CD4-positive, alpha-beta T cell treated with Interleukin-17A for 4 hours (primary cell): ENCODE data around the gene USP8.
"Not testable (repeated sequence)": the region's sequence is repeated elsewhere in the genome, so short reads cannot be mapped to it uniquely, and the experiment has no call there.

Source experiments
- DNase-seq: peaks from one replicate; pipeline ENCODE4 v3.0.0-alpha.2; 2020; ENCODE audit warnings: mixed read lengths

USP8 gene

GRCh38 chr15:50452927-50453326 is 28.7 kb downstream of the USP8 start:
- no peak for DNase-seq

- no peak for DNase-seq
Measured at GRCh38 chr15:50458348-50459112, 34.3 kb downstream of the USP8 start.

GRCh38 chr15:50463423-50464358 is 39.5 kb downstream of the USP8 start:
- DNase-seq, result no peak

- no peak for DNase-seq
Measured at GRCh38 chr15:50471072-50471471, 46.9 kb downstream of the USP8 start.

- DNase-seq, result no peak
Measured at GRCh38 chr15:50476143-50476542, 51.9 kb downstream of the USP8 start.

- DNase-seq, result no peak
Measured at GRCh38 chr15:50484781-50485180, 60.6 kb downstream of the USP8 start.

GRCh38 chr15:50485389-50485788 is 61.2 kb downstream of the USP8 start:
- no peak for DNase-seq

GRCh38 chr15:50487287-50487686 is 63.1 kb downstream of the USP8 start:
- no peak for DNase-seq

GRCh38 chr15:50493625-50494024 is 69.4 kb downstream of the USP8 start:
- DNase-seq, result no peak

- DNase-seq, result not testable (repeated sequence)
Measured at GRCh38 chr15:50494547-50494946, 70.3 kb downstream of the USP8 start.

GRCh38 chr15:50496692-50497091 is 72.5 kb downstream of the USP8 start:
- no peak for DNase-seq

- DNase-seq, result no peak
Measured at GRCh38 chr15:50500352-50500751, 76.1 kb downstream of the USP8 start.

- DNase-seq, result no peak
Measured at GRCh38 chr15:50501815-50502214, 77.6 kb downstream of the USP8 start.

GRCh38 chr15:50503144-50503543 is 78.9 kb downstream of the USP8 start:
- DNase-seq, result no peak

- not testable (repeated sequence) for DNase-seq
Measured at GRCh38 chr15:50505656-50506055, 81.5 kb downstream of the USP8 start.

GRCh38 chr15:50506121-50506520 is 81.9 kb downstream of the USP8 start:
- DNase-seq, result no peak

GRCh38 chr15:50513001-50513400 is 88.8 kb downstream of the USP8 start:
- no peak for DNase-seq

- no peak for DNase-seq
Measured at GRCh38 chr15:50519740-50520425, 95.7 kb downstream of the USP8 start.

GRCh38 chr15:50523851-50524251 is 99.6 kb downstream of the USP8 start:
- DNase-seq, result no peak

GRCh38 chr15:50531163-50531562 is 107.0 kb downstream of the USP8 start:
- no peak for DNase-seq

GRCh38 chr15:50531766-50532165 is 107.6 kb downstream of the USP8 start:
- DNase-seq, result no peak

GRCh38 chr15:50542887-50543210 is 118.6 kb downstream of the USP8 start:
- DNase-seq, result no peak

- DNase-seq, result no peak
Measured at GRCh38 chr15:50543556-50543955, 119.4 kb downstream of the USP8 start.

GRCh38 chr15:50544368-50544767 is 120.2 kb downstream of the USP8 start:
- DNase-seq, result no peak
